Activated CD8-positive, alpha-beta memory T cell treated with anti-CD3 and anti-CD28 coated beads, Interleukin-2, amount 50 U/mL, for 24 hours (primary cell): Measurements from ENCODE around the gene DNAJC4.

Experiments used
- DNase-seq: peaks from one replicate; pipeline ENCODE4 v3.0.0-alpha.2; 2020; ENCODE audit errors: extremely low read depth

Gene DNAJC4

GRCh38 chr11:64278576-64279190 lies 48.3 kb downstream of the DNAJC4 start:
- DNase-seq: no peak

- DNase-seq: no peak
Observed at GRCh38 chr11:64281957-64282770, 51.8 kb downstream of the DNAJC4 start.

GRCh38 chr11:64283092-64283491 lies 52.7 kb downstream of the DNAJC4 start:
- DNase-seq: no peak
